GM10266 (cell line): ENCODE measurements around the gene CYP21A2.
"Not testable (repeated sequence)": the region's sequence is repeated elsewhere in the genome, so short reads cannot be mapped to it uniquely, and the experiment has no call there.

Experiments
- DNase-seq: peaks from one replicate; pipeline ENCODE4 v3.0.0; 2012; ENCODE audit errors: extremely low spot score

Gene CYP21A2

DNA sequence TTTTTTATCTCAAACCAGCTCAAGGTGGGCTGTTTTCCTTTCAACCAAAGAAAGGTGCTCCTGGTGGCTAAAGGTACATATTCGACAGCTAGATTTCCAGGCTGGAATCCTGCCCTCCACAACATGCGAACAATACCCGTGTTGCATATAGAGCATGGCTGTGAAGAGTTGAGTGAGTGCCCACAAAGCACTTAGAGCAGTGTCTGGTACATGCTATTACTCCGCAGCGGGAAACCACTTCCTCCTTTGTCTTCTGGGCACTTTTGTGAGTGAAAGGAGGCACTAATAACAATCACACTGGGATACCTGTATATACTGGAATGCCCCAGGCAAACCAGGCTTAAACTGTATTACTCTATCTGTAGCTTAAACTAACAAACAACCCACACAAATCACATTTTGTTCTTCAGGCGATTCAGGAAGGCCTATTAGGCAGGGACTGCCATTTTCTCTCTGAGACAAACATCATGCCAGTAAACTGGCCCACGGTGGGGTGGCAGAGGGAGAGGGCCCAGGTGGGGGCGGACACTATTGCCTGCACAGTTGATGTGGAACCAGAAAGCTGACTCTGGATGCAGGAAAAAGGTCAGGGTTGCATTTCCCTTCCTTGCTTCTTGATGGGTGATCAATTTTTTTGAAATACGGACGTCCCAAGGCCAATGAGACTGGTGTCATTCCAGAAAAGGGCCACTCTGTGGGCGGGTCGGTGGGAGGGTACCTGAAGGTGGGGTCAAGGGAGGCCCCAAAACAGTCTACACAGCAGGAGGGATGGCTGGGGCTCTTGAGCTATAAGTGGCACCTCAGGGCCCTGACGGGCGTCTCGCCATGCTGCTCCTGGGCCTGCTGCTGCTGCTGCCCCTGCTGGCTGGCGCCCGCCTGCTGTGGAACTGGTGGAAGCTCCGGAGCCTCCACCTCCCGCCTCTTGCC lies at the start of gene CYP21A2:
Gene CYP21A2, plus strand, starts transcription at position 818 of the 927 bp plus-strand sequence. Its CDS starts 8 bp downstream, at position 826.
- DNase-seq: not testable (repeated sequence)

DNA sequence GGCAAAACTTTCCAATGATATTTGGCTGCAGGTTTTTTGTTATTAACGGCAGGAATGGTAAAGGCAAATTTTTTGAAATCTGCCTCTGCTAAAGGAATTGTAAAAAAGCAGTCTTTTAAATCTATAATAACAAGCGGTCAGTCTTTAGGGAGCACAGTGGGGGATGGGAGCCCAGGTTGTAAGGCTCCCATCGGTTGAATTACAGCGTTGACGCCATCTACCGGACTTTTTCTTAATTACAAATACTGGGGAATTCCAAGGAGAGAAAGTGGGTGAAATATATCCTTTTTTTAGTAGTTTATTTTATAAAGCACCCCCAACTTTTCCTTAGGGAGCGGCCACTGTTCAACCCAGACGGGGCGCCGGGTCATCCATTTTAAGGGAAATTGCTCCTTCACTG lies 48.9 kb upstream of the CYP21A2 start:
- not testable (repeated sequence) for DNase-seq

DNA sequence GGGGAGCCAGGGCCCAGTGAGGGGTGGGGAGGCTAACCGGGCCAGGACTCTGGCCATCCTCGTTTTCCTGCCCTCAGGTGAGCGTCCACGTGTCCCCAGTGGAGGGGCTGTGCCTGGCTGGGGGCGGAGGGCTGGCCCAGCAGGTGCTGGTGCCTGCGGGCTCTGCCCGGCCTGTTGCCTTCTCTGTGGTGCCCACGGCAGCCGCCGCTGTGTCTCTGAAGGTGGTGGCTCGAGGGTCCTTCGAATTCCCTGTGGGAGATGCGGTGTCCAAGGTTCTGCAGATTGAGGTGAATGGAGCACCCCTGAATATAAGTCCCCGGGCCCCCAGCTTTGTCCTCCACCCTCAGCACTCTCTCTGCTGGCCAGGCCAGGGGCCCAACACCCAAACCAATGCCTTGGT lies 43.8 kb upstream of the CYP21A2 start:
- not testable (repeated sequence) for DNase-seq

DNA sequence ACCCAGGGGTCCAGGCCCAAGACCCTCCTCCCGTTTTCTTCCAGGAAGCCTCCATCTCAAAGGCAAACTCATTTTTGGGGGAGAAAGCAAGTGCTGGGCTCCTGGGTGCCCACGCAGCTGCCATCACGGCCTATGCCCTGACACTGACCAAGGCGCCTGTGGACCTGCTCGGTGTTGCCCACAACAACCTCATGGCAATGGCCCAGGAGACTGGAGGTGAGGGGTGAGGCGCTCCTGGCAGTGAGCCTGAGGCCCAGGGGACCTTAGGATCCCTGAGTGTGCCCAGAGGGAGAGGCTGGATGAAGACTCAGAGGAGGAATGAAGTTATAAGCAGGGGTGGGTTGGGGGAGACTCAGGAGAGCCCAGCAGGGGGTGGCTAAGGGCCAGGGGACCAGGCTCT lies 41.8 kb upstream of the CYP21A2 start:
- not testable (repeated sequence) for DNase-seq

DNA sequence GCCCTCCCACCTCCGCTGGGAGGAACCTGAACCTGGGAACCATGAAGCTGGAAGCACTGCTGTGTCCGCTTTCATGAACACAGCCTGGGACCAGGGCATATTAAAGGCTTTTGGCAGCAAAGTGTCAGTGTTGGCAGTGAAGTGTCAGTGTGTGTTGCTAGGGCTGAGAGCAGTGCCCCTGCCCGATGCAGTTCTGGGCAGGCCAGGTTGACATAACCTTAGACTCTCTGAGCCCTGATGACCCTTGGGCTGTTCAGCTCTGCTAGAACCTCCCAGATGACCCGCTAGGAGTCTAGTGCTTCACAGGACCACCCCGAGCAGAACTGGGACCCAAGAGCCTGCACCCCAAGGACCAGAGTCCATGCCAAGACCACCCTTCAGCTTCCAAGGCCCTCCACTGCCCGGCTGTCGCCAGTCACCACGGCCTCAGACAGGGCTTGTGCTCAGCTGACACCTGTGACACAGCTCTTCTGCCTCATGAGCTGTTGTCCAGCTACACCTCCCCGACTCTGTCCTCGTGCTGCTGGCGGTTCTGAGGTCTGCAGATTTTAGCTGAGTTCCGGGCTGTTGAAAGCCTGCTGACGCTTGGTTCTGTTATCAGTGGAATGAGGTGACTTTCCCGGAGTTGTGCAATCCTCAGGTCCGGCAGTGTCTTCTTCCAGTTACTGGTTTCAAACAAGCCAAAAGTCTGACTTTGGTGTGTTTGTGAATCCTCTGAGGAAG lies 35.5 kb upstream of the CYP21A2 start:
- not testable (repeated sequence) for DNase-seq

DNA sequence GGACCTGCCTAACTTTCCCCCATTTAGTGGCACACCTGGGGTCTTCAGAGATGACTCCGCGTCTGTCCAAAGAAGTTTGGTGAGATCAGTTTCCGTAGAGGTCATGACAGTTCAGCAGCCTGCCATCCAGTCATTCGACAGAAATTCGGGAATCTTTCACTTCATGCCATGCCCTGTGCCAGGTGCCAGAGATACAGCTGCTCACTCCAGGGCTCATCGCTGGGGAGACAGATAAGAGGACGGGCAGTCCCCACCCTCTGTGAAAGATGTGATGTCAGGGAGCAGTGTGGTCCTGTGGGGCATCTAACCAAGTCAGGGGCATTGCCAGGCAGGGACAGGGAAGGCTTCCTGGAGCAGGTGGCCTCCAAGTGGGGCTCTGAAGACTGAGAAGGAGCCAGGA lies 34.9 kb upstream of the CYP21A2 start:
- not testable (repeated sequence) for DNase-seq

DNA sequence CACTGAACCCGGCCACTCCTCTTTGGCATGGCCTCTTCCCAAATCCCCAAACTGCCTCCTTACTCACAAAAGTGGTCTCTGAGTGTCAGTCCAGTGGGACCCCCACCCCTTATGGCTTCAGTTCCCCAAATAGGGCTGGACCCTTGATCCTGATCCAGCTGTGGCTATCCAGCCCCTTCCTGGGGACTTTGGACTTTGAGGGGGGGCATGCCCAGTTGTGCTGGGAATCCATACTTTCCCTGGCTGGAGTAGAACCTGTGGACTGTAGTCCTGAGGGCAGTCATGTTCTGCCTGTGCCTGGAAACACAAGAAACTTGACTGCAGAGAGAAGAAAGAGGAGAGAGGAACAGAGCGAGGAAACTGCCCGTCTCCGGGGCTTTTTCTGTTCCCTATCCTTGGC lies 33.8 kb upstream of the CYP21A2 start:
- DNase-seq: not testable (repeated sequence)

DNA sequence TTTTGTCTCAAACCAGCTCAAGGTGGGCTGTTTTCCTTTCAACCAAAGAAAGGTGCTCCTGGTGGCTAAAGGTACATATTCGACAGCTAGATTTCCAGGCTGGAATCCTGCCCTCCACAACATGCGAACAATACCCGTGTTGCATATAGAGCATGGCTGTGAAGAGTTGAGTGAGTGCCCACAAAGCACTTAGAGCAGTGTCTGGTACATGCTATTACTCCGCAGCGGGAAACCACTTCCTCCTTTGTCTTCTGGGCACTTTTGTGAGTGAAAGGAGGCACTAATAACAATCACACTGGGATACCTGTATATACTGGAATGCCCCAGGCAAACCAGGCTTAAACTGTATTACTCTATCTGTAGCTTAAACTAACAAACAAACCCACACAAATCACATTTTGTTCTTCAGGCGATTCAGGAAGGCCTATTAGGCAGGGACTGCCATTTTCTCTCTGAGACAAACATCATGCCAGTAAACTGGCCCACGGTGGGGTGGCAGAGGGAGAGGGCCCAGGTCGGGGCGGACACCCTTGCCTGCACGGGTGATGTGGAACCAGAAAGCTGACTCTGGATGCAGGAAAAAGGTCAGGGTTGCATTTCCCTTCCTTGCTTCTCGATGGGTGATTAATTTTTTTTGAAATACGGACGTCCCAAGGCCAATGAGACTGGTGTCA lies 33.2 kb upstream of the CYP21A2 start:
- DNase-seq: not testable (repeated sequence)

DNA sequence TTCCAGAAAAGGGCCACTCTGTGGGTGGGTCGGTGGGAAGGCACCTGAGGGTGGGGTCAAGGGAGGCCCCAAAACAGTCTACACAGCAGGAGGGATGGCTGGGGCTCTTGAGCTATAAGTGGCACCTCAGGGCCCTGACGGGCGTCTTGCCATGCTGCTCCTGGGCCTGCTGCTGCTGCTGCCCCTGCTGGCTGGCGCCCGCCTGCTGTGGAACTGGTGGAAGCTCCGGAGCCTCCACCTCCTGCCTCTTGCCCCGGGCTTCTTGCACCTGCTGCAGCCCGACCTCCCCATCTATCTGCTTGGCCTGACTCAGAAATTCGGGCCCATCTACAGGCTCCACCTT lies 32.7 kb upstream of the CYP21A2 start:
- not testable (repeated sequence) for DNase-seq

DNA sequence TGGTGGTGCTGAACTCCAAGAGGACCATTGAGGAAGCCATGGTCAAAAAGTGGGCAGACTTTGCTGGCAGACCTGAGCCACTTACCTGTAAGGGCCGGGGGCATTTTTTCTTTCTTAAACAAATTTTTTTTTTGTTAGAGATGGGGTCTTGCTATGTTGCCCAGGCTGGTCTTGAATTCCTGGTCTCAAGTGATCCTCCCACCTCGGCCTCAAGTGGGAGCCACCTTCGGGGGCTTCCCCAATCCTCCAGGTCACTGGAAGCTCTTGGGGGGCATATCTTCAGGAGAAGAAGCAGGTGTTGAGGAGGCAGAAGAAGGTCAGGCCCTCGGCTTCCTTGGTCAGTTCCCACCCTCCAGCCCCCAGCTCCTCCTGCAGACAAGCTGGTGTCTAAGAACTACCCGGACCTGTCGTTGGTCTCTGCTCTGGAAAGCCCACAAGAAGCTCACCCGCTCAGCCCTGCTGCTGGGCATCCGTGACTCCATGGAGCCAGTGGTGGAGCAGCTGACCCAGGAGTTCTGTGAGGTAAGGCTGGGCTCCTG lies 32.2 kb upstream of the CYP21A2 start:
- not testable (repeated sequence) for DNase-seq

DNA sequence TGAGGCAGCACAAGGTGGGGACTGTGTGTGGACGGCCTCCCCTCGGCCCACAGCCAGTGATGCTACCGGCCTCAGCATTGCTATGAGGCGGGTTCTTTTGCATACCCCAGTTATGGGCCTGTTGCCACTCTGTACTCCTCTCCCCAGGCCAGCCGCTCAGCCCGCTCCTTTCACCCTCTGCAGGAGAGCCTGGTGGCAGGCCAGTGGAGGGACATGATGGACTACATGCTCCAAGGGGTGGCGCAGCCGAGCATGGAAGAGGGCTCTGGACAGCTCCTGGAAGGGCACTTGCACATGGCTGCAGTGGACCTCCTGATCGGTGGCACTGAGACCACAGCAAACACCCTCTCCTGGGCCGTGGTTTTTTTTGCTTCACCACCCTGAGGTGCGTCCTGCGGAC lies 31.1 kb upstream of the CYP21A2 start:
- DNase-seq: not testable (repeated sequence)

DNA sequence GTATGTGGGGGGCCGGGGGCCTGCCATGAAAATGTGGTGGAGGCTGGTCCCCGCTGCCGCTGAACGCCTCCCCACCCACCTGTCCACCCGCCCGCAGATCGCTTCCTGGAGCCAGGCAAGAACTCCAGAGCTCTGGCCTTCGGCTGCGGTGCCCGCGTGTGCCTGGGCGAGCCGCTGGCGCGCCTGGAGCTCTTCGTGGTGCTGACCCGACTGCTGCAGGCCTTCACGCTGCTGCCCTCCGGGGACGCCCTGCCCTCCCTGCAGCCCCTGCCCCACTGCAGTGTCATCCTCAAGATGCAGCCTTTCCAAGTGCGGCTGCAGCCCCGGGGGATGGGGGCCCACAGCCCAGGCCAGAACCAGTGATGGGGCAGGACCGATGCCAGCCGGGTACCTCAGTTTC lies 30.2 kb upstream of the CYP21A2 start:
- DNase-seq: not testable (repeated sequence)

DNA sequence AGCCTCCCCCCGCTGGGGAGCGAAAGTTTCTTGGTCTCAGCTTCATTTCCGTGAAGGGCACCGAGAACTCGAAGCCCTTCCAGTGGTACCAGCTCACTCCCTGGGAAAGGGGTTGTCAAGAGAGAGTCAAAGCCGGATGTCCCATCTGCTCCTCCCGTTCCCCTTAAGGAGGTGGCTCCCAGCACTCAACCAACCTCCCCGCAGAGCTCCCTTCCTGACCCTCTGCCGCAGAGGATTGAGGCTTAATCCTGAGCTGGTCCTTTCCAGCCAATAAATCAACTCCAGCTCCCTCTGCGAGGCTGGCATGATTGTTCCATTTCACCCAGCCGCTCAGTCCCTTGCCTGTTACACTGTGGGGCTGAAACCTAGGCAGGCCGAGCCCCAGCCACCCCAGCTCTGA lies 29.6 kb upstream of the CYP21A2 start:
- not testable (repeated sequence) for DNase-seq

DNA sequence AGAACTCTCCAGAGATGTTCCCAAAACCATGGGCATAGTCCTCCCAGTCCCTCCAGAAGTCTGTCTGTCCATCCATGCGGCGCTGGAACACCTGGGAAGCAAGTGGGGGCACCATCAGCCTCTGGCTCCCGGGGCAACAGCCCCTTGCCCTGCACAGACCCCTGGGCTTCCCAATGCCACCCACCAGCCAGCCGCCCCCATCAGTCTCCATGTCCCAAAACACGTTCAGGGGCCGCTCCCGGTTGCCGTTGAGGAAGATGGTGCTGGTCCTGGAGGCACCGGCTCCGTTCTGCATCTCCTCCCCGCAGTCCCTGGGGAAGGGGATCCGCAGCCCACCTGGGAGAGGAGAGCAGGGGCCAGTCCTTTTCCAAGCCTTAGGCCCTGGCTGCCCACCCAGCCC lies 28.7 kb upstream of the CYP21A2 start:
- DNase-seq: not testable (repeated sequence)

DNA sequence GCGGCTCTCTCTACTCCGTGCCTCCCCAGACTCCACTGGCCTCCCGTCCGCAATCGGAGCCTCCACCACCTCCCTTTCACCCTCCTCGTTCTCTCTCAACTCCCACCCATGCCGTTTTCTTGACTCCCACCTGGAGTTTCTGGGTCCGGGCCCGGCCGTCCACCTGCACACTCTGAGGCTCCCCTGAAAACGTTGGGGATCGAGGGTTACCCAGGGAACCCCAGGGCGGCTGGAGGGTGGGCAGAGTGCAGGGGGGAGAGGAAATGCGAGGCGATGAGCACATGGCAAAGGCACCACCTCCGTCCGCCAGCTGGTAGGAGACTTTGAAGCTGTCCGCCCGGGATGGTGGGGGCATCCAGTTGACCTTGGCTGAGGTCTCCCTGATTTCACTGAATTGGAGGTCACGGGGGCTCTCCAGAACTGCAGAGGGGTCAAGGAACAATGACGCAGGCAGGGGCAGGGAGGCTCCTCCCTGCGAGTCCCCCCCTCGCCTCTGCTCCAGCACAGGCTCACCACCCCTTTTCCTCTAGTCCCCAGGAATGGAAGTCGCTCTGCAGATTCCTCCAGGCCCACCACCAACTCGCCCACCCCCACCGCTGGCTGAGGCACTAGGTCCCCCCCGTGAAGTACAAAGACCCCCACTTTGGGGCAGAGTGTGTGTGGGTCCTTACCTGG lies 27.2 kb upstream of the CYP21A2 start:
- DNase-seq: not testable (repeated sequence)

DNA sequence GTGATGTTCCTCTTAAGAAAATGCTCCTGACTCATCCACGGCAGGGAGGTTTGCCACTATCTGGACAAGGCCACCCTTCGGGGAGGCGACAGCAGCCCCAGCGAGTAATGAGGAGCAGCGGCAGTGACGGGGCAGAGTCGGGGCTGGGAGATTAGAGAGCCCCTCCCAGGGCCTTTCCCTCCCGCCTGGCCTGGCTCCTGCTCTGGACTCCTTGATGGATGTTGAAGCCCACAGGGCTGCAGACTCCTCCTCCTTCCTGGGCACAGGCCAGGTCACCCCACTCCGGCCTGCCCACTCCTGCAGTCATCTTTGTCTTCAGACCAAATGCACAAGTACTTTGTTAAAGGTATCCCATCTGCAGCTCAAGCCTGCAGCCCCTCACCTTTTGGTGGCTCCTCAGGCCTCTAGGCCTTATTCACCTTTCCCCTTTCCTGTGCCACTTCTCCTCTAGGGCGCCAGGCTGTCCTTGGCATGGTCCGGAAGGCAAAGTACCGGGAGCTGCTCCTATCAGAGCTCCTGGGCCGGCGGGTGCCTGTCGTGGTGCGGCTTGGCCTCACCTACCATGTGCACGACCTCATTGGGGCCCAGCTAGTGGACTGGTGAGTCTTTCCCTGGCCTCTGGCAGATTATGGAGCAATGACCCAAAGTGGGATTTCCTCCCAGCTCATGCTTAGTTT lies 25.1 kb upstream of the CYP21A2 start:
- not testable (repeated sequence) for DNase-seq

DNA sequence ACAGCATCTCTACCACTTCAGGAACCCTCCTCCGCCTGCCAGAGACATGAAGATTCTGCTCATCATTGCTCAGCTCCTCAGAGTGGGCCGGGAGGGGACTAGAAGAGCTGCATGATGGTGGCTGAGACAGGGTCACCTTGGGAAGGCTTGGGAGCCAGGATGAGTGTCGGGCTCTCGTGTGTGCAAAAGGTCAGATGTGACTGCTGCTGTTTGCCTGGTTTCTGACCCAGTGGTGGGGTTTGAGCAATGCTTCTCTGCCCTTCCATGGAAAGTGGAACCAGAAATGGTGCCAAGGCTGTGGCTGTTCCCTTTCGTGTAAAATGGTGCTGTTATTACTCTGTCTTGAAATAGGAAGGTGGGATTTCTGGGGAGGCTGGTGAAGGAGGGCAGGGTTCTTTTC lies 24.5 kb upstream of the CYP21A2 start:
- DNase-seq: not testable (repeated sequence)

DNA sequence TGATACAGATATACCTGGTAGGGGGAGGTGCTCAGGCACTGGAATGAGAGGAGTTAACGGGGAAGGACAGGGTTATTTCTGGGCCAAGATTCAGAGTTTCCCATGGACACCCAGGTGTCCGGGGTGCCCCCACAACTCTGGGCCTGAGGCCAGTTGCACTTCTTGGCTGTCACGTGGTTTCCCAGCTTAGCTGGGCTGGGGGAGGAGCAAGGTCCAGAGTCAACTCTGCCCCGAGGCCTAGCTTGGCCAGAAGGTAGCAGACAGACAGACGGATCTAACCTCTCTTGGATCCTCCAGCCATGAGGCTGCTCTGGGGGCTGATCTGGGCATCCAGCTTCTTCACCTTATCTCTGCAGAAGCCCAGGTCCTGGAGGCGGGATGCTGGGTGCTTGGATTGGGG lies 23.7 kb upstream of the CYP21A2 start, which contains the start of gene C4B:
Gene C4B, plus strand, starts transcription at position 249 of the 400 bp plus-strand sequence. Its CDS starts 51 bp downstream, at position 300.
- DNase-seq: not testable (repeated sequence)

DNA sequence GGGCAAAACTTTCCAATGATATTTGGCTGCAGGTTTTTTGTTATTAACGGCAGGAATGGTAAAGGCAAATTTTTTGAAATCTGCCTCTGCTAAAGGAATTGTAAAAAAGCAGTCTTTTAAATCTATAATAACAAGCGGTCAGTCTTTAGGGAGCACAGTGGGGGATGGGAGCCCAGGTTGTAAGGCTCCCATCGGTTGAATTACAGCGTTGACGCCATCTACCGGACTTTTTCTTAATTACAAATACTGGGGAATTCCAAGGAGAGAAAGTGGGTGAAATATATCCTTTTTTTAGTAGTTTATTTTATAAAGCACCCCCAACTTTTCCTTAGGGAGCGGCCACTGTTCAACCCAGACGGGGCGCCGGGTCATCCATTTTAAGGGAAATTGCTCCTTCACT lies 16.1 kb upstream of the CYP21A2 start:
- DNase-seq: not testable (repeated sequence)

DNA sequence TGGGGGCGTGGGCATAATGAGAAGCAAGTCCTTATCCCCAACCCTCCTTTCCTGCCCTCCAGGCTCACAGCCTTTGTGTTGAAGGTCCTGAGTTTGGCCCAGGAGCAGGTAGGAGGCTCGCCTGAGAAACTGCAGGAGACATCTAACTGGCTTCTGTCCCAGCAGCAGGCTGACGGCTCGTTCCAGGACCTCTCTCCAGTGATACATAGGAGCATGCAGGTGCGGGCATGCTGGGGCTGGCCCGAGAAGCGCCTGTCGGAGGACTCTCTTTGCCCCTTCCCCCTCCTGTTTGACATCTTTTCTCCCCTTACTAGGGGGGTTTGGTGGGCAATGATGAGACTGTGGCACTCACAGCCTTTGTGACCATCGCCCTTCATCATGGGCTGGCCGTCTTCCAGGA lies 9.6 kb upstream of the CYP21A2 start:
- not testable (repeated sequence) for DNase-seq
